IMR-90 (cell line): Measurements from ENCODE around the gene SENP2. TPM values are rescaled to one million over a fixed set of nuclear protein-coding genes. Genes with fewer than 3 reads are reported as not detected.

Experiments
- ATAC-seq: fragments of 200-7000 bp; cut with Tn5 transposase; 2 replicates; pipeline ENCODE4 v1.9.1; 2020; ENCODE audit warnings: low read depth, mild to moderate bottlenecking, moderate library complexity
- BruUV-seq: library from RNA; stranded (reverse); fragments of 400-500 nt; replicated peaks from 2 replicates; lab custom pipeline; 2021; lab: Mats Ljungman, UMichigan
- CTCF ChIA-PET: fragments of 300-600 bp; formaldehyde crosslinking; extraction: SDS; loops from one replicate; lab custom pipeline; 2021; ENCODE audit warnings: antibody characterized with exemption; lab: Yijun Ruan, JAX
- POLR2A ChIA-PET: fragments of 300-600 bp; sonication (Branson Sonifier 250); formaldehyde crosslinking; loops from one replicate; lab custom pipeline; 2022; ENCODE audit warnings: antibody characterized with exemption; ENCODE audit not compliant: unreplicated experiment; lab: Charles Lee
- DNase-seq: peaks from one replicate; pipeline ENCODE4 v3.0.0; 2013
- H2AFZ ChIP-seq: replicated peaks from 2 replicates; pipeline ENCODE3; 2013; ENCODE audit warnings: low read length, mild to moderate bottlenecking; ENCODE audit not compliant: poor library complexity
- H2AK5ac ChIP-seq: 2 replicates; pipeline ENCODE4 v1.6.1; 2013; ENCODE audit warnings: low read depth, low read length, inconsistent platforms
- H2AK9ac ChIP-seq: replicated peaks from 2 replicates; pipeline ENCODE3; 2013; ENCODE audit warnings: mild to moderate bottlenecking, low read depth, low read length, moderate library complexity; ENCODE audit not compliant: poor library complexity
- H2BK120ac ChIP-seq: 2 replicates; pipeline ENCODE4 v1.6.1; 2013; ENCODE audit warnings: low read depth, low read length, inconsistent platforms
- H2BK15ac ChIP-seq: 3 replicates; pipeline ENCODE4 v1.6.1; 2013; ENCODE audit warnings: low read depth, low read length, inconsistent platforms
- H2BK20ac ChIP-seq: 2 replicates; pipeline ENCODE4 v1.6.1; 2013; ENCODE audit warnings: low read depth, mild to moderate bottlenecking, inconsistent platforms, low read length, moderate library complexity
- H2BK5ac ChIP-seq: 2 replicates; pipeline ENCODE4 v1.6.1; 2013; ENCODE audit warnings: mild to moderate bottlenecking, low read depth, low read length, inconsistent platforms; ENCODE audit not compliant: poor library complexity, severe bottlenecking
- H3K14ac ChIP-seq: replicated peaks from 2 replicates; pipeline ENCODE4 v1.6.1; 2013; ENCODE audit warnings: low read depth, low read length, inconsistent platforms
- H3K18ac ChIP-seq: 2 replicates; pipeline ENCODE4 v1.6.1; 2013; ENCODE audit warnings: low read depth, low read length, control low read depth
- H3K23ac ChIP-seq: 2 replicates; pipeline ENCODE4 v1.6.1; 2013; ENCODE audit warnings: low read depth, low read length, inconsistent platforms
- H3K27ac ChIP-seq: 2 replicates; pipeline ENCODE4 v1.5.1; 2013; ENCODE audit warnings: mild to moderate bottlenecking, control low read depth, low read length; ENCODE audit not compliant: insufficient read depth
- H3K27me3 ChIP-seq: 2 replicates; pipeline ENCODE4 v1.6.1; 2013; ENCODE audit warnings: low read length; ENCODE audit not compliant: control insufficient read depth, insufficient read depth
- H3K36me3 ChIP-seq: 2 replicates; pipeline ENCODE4 v1.6.1; 2013; ENCODE audit warnings: low read length, mixed read lengths; ENCODE audit not compliant: control insufficient read depth, insufficient read depth
- H3K4ac ChIP-seq: 2 replicates; pipeline ENCODE4 v1.6.1; 2013; ENCODE audit warnings: low read depth, low read length, inconsistent platforms
- H3K4me1 ChIP-seq: 2 replicates; pipeline ENCODE4 v1.6.1; 2013; ENCODE audit warnings: low read length, mixed read lengths; ENCODE audit not compliant: control insufficient read depth, insufficient read depth
- H3K4me2 ChIP-seq: 2 replicates; pipeline ENCODE4 v1.6.1; 2013; ENCODE audit warnings: low read depth, mild to moderate bottlenecking, control low read depth, low read length, moderate library complexity
- H3K4me3 ChIP-seq: 2 replicates; pipeline ENCODE4 v1.5.1; 2013; ENCODE audit warnings: low read depth, mild to moderate bottlenecking, control low read depth, low read length, moderate library complexity; ENCODE audit not compliant: insufficient read depth
- H3K56ac ChIP-seq: 2 replicates; pipeline ENCODE4 v1.6.1; 2013; ENCODE audit warnings: low read length, inconsistent platforms; ENCODE audit not compliant: insufficient read depth; ENCODE audit errors: extremely low read depth
- H3K79me1 ChIP-seq, 2 experiments: 2 replicates each; pipeline ENCODE4 v1.6.1; 2013; ENCODE audit warnings: low read length in 2 of 2, inconsistent platforms in 1 of 2, low read depth in 1 of 2
- H3K9ac ChIP-seq: 2 replicates; pipeline ENCODE4 v1.6.1; 2013; ENCODE audit warnings: low read depth, low read length, control low read depth
- H3K9me1 ChIP-seq: 2 replicates; pipeline ENCODE4 v1.6.1; 2013; ENCODE audit warnings: low read length, inconsistent platforms; ENCODE audit not compliant: insufficient read depth
- H3K9me3 ChIP-seq: 2 replicates; pipeline ENCODE4 v1.6.1; 2013; ENCODE audit warnings: low read length; ENCODE audit not compliant: control insufficient read depth, insufficient read depth
- H4K20me1 ChIP-seq: 2 replicates; pipeline ENCODE4 v1.6.1; 2013; ENCODE audit warnings: low read length, inconsistent platforms; ENCODE audit not compliant: insufficient read depth
- H4K5ac ChIP-seq: 2 replicates; pipeline ENCODE4 v1.6.1; 2013; ENCODE audit warnings: mild to moderate bottlenecking, low read depth, low read length, control low read depth
- H4K8ac ChIP-seq, 2 experiments: 2 replicates each; pipeline ENCODE4 v1.6.1; 2013; ENCODE audit warnings: low read depth in 2 of 2, low read length in 2 of 2, control low read depth in 1 of 2, inconsistent platforms in 1 of 2
- H4K91ac ChIP-seq: 2 replicates; pipeline ENCODE4 v1.6.1; 2013; ENCODE audit warnings: low read depth, low read length, inconsistent platforms; ENCODE audit not compliant: insufficient read depth
- BHLHE40 ChIP-seq: fragments of 150-350 bp; IDR thresholded peaks from 2 replicates; pipeline ENCODE4 v1.6.1; 2016; ENCODE audit warnings: mild to moderate bottlenecking, low read depth, low read length
- CEBPB ChIP-seq: IDR thresholded peaks from 2 replicates; pipeline ENCODE4 v1.6.1; 2012; ENCODE audit warnings: low read depth, low read length, improper control_type of control experiment
- CHD1 ChIP-seq: IDR thresholded peaks from 2 replicates; pipeline ENCODE4 v1.6.1; 2012; ENCODE audit warnings: low read depth, low read length, improper control_type of control experiment
- CTCF ChIP-seq: conservative IDR thresholded peaks from 2 replicates; pipeline ENCODE4 v1.5.1; 2012; ENCODE audit warnings: mild to moderate bottlenecking, low read depth, low read length, improper control_type of control experiment
- FOS ChIP-seq: fragments of 150-350 bp; IDR thresholded peaks from 2 replicates; pipeline ENCODE4 v1.6.1; 2016; ENCODE audit warnings: low read depth, low read length
- MXI1 ChIP-seq: IDR thresholded peaks from 2 replicates; pipeline ENCODE4 v1.6.1; 2012; ENCODE audit warnings: low read depth, mild to moderate bottlenecking, low read length, moderate library complexity, borderline replicate concordance
- NFE2L2 ChIP-seq: fragments of 150-350 bp; IDR thresholded peaks from 2 replicates; pipeline ENCODE4 v1.6.1; 2016; ENCODE audit warnings: low read depth, mild to moderate bottlenecking, low read length
- POLR2A ChIP-seq: IDR thresholded peaks from 2 replicates; pipeline ENCODE4 v1.6.1; 2012; ENCODE audit warnings: mild to moderate bottlenecking, low read depth, low read length
- RAD21 ChIP-seq: IDR thresholded peaks from 2 replicates; pipeline ENCODE4 v1.6.1; 2012; ENCODE audit warnings: low read length, improper control_type of control experiment
- SMC3 ChIP-seq: fragments of 150-350 bp; IDR thresholded peaks from 2 replicates; pipeline ENCODE4 v1.6.1; 2016; ENCODE audit warnings: low read depth, mild to moderate bottlenecking, antibody characterized with exemption, low read length, moderate library complexity
- USF2 ChIP-seq: fragments of 150-350 bp; IDR thresholded peaks from 2 replicates; pipeline ENCODE4 v1.6.1; 2017; ENCODE audit warnings: mild to moderate bottlenecking, antibody characterized with exemption, low read length, low read depth
- WGBS, 2 experiments: methylation state at CpG; one replicate each; pipeline versions ENCODE4 v1.1.5 to v1.1.7; 2013; ENCODE audit warnings: missing lambda C conversion rate in 2 of 2; ENCODE audit not compliant: insufficient read length in 1 of 2; ENCODE audit errors: extremely low coverage in 2 of 2; 5-methylcytosine and 5-hydroxymethylcytosine counted together
- dilution Hi-C: fragments of 300-500 bp; cut with HindIII; formaldehyde crosslinking; loops from one replicate; pipeline ENCODE4 v1.14.3; 2018; ENCODE audit warnings: low sequenced_read_pairs; ENCODE audit not compliant: unreplicated experiment
- in situ Hi-C: fragments of 300-500 bp; cut with MboI; formaldehyde crosslinking; loops from 3 replicates; pipeline ENCODE4 v1.14.3; 2019; ENCODE audit warnings: low sequenced_read_pairs, inconsistent platforms, mixed read lengths
- intact Hi-C: fragments of 100-400 bp; cut with micrococcal nuclease; formaldehyde crosslinking; loops from 2 replicates; pipeline ENCODE4 v1.10.0; 2022
- polyA plus RNA-seq, 3 experiments: library from polyadenylated mRNA; depleted of rRNA; stranded (reverse); fragments of >200 nt; gene quantifications; 2 replicates each; pipeline ENCODE4 v1.2.3, GENCODE V29; 2012; ENCODE audit warnings: low replicate concordance in 1 of 3
- total RNA-seq: library from RNA; depleted of rRNA; stranded (reverse); fragments of >200 nt; gene quantifications from 2 replicates; pipeline ENCODE4 v1.2.3, GENCODE V29; 2012

The SENP2 gene
- total and polyA plus RNA-seq, 2 of the 4 experiments (the other 2 are of a cell fraction) = 9.4 to 15.2 TPM

GRCh38 chr3:185559706-185560090 is 26.4 kb upstream of the SENP2 start:
- H2BK20ac ChIP-seq = no peak overlapping the region
- no peaks in the 10 kb centered on the region for H3K79me1 ChIP-seq
- H3K23ac ChIP-seq = no peak overlapping the region
- dilution Hi-C loops = no loop called here
- H4K91ac ChIP-seq = no peak overlapping the region
- H3K27ac ChIP-seq = no peak overlapping the region
- H4K8ac ChIP-seq = no peak overlapping the region
- intact Hi-C loops = loop anchor here (1.0 to 5.0 kb wide), 2 partner anchors 61 to 197 kb away; partner anchors contain the start of gene MAP3K13
- no peak overlapping the region for H2AK5ac ChIP-seq
- DNase-seq (no peak), ATAC-seq (no peak)
- H3K4me3 ChIP-seq = no peak overlapping the region
- no peak overlapping the region for H4K5ac ChIP-seq
- no peak overlapping the region for H3K4me2 ChIP-seq
- H3K18ac ChIP-seq = no peak overlapping the region
- WGBS, 2 experiments = 88% methylated on average over 3 of the region's 12 CpGs; no CpG with 5 or more reads in 1 of the 2 experiments
- POLR2A ChIA-PET = no interaction called here
- no peaks in the 10 kb centered on the region for H3K9me3 ChIP-seq
- H3K9me1 ChIP-seq = no peaks in the 10 kb centered on the region
- no peak overlapping the region for H2AK9ac ChIP-seq
- no peak overlapping the region for H3K9ac ChIP-seq
- in situ Hi-C loops = no loop called here
- H3K4ac ChIP-seq = no peak overlapping the region
- H3K14ac ChIP-seq = no peak overlapping the region
- no peaks in the 10 kb centered on the region for H4K20me1 ChIP-seq
- peaks cover 2% of the 10 kb centered on the region; the same call in 1 of the 2 replicates for H3K4me1 ChIP-seq
- no peaks in the 10 kb centered on the region for H3K36me3 ChIP-seq
- no peak overlapping the region for H2AFZ ChIP-seq
- BruUV-seq = no TSS peak
- no peak overlapping the region for H3K56ac ChIP-seq
- CTCF ChIA-PET = interaction anchor here (0.6 to 2.3 kb wide), 9 partner anchors 9 to 144 kb away, joined by 3 to 9 read pairs (median 3); partner anchors contain the start of gene TMEM41A
- peaks cover 12% of the 10 kb centered on the region for H3K27me3 ChIP-seq
- H2BK120ac ChIP-seq = no peak overlapping the region
- TF ChIP-seq USF2 (no peak), POLR2A (no peak), SMC3 (no peak), FOS (no peak), MXI1 (no peak), CHD1 (no peak), BHLHE40 (no peak), CEBPB (no peak), CTCF (no peak), NFE2L2 (no peak), RAD21 (no peak)
- H2BK5ac ChIP-seq = no peak overlapping the region
- H2BK15ac ChIP-seq = no peak overlapping the region
